MM.1S (cell line): Measurements from ENCODE around the gene BTBD16.
A peak's percentile ranks its signal among the peaks of the same experiment; 100 is the strongest.

Experiments
- DNase-seq: peaks from one replicate; pipeline ENCODE4 v3.0.0-alpha.2; 2015
- H2AFZ ChIP-seq: fragments of 300-600 bp; sonication (generic); 2 replicates; pipeline ENCODE4 v1.6.0; 2016; ENCODE audit warnings: antibody characterized with exemption, low read length
- H3F3A ChIP-seq: fragments of 300-600 bp; sonication (generic); 2 replicates; pipeline ENCODE4 v1.6.1; 2016; ENCODE audit warnings: mild to moderate bottlenecking, antibody characterized with exemption, low read length, moderate library complexity, mixed read lengths; ENCODE audit not compliant: insufficient read depth
- H3K27ac ChIP-seq: fragments of 300-600 bp; sonication (generic); 2 replicates; pipeline ENCODE4 v1.5.1; 2016; ENCODE audit warnings: mild to moderate bottlenecking, low read length
- H3K27me3 ChIP-seq: fragments of 300-600 bp; sonication (generic); replicated peaks from 2 replicates; pipeline ENCODE4 v1.6.0; 2016; ENCODE audit warnings: low read length; ENCODE audit not compliant: insufficient read depth
- H3K36me3 ChIP-seq: fragments of 300-600 bp; sonication (generic); replicated peaks from 2 replicates; pipeline ENCODE4 v1.6.1; 2016; ENCODE audit warnings: mild to moderate bottlenecking, low read length, mixed read lengths; ENCODE audit not compliant: insufficient read depth
- H3K4me1 ChIP-seq: fragments of 300-600 bp; sonication (generic); 2 replicates; pipeline ENCODE4 v1.6.1; 2016; ENCODE audit warnings: low read length, mixed read lengths
- H3K4me2 ChIP-seq: fragments of 300-600 bp; sonication (generic); 2 replicates; pipeline ENCODE4 v1.6.0; 2016; ENCODE audit warnings: low read depth, low read length
- H3K4me3 ChIP-seq: fragments of 300-600 bp; sonication (generic); 2 replicates; pipeline ENCODE4 v1.5.1; 2016; ENCODE audit warnings: low read length, mixed read lengths
- H3K79me2 ChIP-seq: fragments of 300-600 bp; sonication (generic); 2 replicates; pipeline ENCODE4 v1.6.1; 2016; ENCODE audit warnings: mixed run types, low read length, mixed read lengths
- H3K9ac ChIP-seq: fragments of 300-600 bp; sonication (generic); 2 replicates; pipeline ENCODE4 v1.6.1; 2016; ENCODE audit warnings: low read length, mixed read lengths
- H3K9me2 ChIP-seq: fragments of 300-600 bp; sonication (generic); replicated peaks from 2 replicates; pipeline ENCODE4 v1.6.1; 2016; ENCODE audit warnings: mild to moderate bottlenecking, low read length, mixed read lengths; ENCODE audit not compliant: insufficient read depth
- H3K9me3 ChIP-seq: fragments of 300-600 bp; sonication (generic); replicated peaks from 2 replicates; pipeline ENCODE4 v1.6.1; 2016; ENCODE audit warnings: mild to moderate bottlenecking, low read length, mixed read lengths; ENCODE audit not compliant: insufficient read depth
- H4K20me1 ChIP-seq: fragments of 300-600 bp; sonication (generic); 2 replicates; pipeline ENCODE4 v1.6.1; 2016; ENCODE audit warnings: mild to moderate bottlenecking, low read length, moderate library complexity, mixed read lengths; ENCODE audit not compliant: insufficient read depth
- CTCF ChIP-seq: fragments of 300-600 bp; sonication (generic); IDR thresholded peaks from 2 replicates; pipeline ENCODE4 v1.5.1; 2016; ENCODE audit warnings: antibody characterized with exemption, low read length, mixed read lengths
- EZH2 ChIP-seq: fragments of 300-600 bp; sonication (generic); optimal IDR thresholded peaks from 2 replicates; pipeline ENCODE3; 2017; ENCODE audit warnings: low read depth, mild to moderate bottlenecking, antibody characterized with exemption, low read length, mixed read lengths
- EZH2phosphoT487 ChIP-seq: fragments of 300-600 bp; sonication (generic); IDR thresholded peaks from 2 replicates; pipeline ENCODE4 v1.6.1; 2018; ENCODE audit warnings: antibody characterized with exemption, low read length

The BTBD16 gene

GRCh38 chr10:122375679-122376160 is 104.6 kb downstream of the BTBD16 start:
- Histone ChIP-seq H3K27ac (no peak overlapping the region), H3K9ac (no peak overlapping the region)

DNA sequence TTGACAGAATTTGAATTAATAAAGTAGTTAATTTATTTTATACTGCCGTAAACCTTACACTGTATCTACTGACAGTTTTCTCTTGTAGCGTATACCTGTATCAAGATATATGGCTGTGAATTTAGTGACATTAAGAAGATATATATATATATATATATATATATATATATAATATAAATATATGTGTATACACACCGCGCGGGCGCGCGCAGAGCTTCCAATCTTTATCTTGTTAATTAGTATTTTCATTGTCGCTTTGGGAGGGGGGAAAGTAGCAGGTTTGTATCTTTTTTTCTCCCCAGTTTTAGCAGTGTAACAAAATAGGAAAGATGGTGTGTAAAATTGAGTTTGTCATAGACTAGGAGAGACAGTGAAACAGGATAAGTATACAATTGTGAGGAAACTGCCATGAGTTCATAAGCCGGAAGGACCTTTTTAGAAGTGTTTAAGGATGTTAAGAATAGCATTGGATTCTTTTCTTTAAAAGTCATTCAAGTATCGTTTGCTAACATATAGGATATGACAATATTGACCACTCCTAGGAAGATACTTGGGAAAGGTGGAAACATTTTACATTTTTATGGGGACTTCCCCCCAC is 105.4 kb downstream of the BTBD16 start:
- Histone ChIP-seq H3K27ac (no peak overlapping the region), H3F3A (peaks cover 11% of the 10 kb centered on the region; the same call in 1 of the 2 replicates), H3K79me2 (no peaks in the 10 kb centered on the region), H3K4me3 (no peak overlapping the region), H3K36me3 (no peaks in the 10 kb centered on the region), H3K4me1 (no peaks in the 10 kb centered on the region), H3K27me3 (peaks cover 86% of the 10 kb centered on the region), H4K20me1 (no peaks in the 10 kb centered on the region), H3K9ac (no peak overlapping the region), H3K4me2 (no peak overlapping the region), H3K9me2 (no peaks in the 10 kb centered on the region), H2AFZ (no peak overlapping the region), H3K9me3 (no peaks in the 10 kb centered on the region)
- DNase-seq = no peak
- TF ChIP-seq EZH2 = no peak
- TF ChIP-seq CTCF = no peak
- TF ChIP-seq EZH2phosphoT487 = no peak

More at GRCh38 chr10:122375679-122376160, 104.6 kb downstream of the BTBD16 start:
- H3K4me2 ChIP-seq = peak overlapping the region; percentile 55; the same call in 1 of the 2 replicates
- H3K4me1 ChIP-seq = no peaks in the 10 kb centered on the region
- H3K9me2 ChIP-seq = no peaks in the 10 kb centered on the region
- H2AFZ ChIP-seq = no peak overlapping the region
- H4K20me1 ChIP-seq = no peaks in the 10 kb centered on the region
- H3K9me3 ChIP-seq = no peaks in the 10 kb centered on the region
- H3K4me3 ChIP-seq = peak overlapping the region; percentile 25
- H3K79me2 ChIP-seq = no peaks in the 10 kb centered on the region
- TF ChIP-seq EZH2 (no peak), EZH2phosphoT487 (no peak; the same call in 1 of the 2 replicates), CTCF (no peak)
- no peak for DNase-seq
- peaks cover 86% of the 10 kb centered on the region for H3K27me3 ChIP-seq
- no peaks in the 10 kb centered on the region for H3K36me3 ChIP-seq
- H3F3A ChIP-seq = peaks cover 11% of the 10 kb centered on the region; the same call in 1 of the 2 replicates

- Histone ChIP-seq H3F3A (peaks cover 11% of the 10 kb centered on the region; the same call in 1 of the 2 replicates), H2AFZ (no peak overlapping the region), H3K9me3 (no peaks in the 10 kb centered on the region), H3K36me3 (no peaks in the 10 kb centered on the region), H3K4me2 (no peak overlapping the region), H3K79me2 (no peaks in the 10 kb centered on the region), H3K9ac (no peak overlapping the region), H4K20me1 (no peaks in the 10 kb centered on the region), H3K9me2 (no peaks in the 10 kb centered on the region), H3K4me1 (no peaks in the 10 kb centered on the region), H3K27me3 (peaks cover 70% of the 10 kb centered on the region), H3K4me3 (no peak overlapping the region), H3K27ac (no peak overlapping the region)
- no peak for DNase-seq
- TF ChIP-seq CTCF = no peak
- no peak for TF ChIP-seq EZH2
- TF ChIP-seq EZH2phosphoT487 = no peak
These were observed 107.9 kb downstream of the BTBD16 start for GRCh38 chr10:122379041-122379440.
